ENCODE measurements around the gene DTL.

- no peak for TF ChIP-seq CTCF (IDR thresholded peaks at IDR 0.05; ENCODE audit: low read depth, low read length)
- TF ChIP-seq EZH2phosphoT487 (IDR thresholded peaks at IDR 0.05; ENCODE audit: low read depth): no peak
Measured at GRCh38 chr1:212035835-212036605, 472 bp downstream of the DTL start.

Measured in OCI-LY3 (cell line).